GM18858 (cell line): ENCODE data around the gene BSG.

ENCODE experiments used
- ATAC-seq: cut with Tn5 transposase; IDR thresholded peaks from one replicate; pipeline ENCODE4 v1.9.1; 2021; ENCODE audit not compliant: unreplicated experiment

Gene BSG

DNA sequence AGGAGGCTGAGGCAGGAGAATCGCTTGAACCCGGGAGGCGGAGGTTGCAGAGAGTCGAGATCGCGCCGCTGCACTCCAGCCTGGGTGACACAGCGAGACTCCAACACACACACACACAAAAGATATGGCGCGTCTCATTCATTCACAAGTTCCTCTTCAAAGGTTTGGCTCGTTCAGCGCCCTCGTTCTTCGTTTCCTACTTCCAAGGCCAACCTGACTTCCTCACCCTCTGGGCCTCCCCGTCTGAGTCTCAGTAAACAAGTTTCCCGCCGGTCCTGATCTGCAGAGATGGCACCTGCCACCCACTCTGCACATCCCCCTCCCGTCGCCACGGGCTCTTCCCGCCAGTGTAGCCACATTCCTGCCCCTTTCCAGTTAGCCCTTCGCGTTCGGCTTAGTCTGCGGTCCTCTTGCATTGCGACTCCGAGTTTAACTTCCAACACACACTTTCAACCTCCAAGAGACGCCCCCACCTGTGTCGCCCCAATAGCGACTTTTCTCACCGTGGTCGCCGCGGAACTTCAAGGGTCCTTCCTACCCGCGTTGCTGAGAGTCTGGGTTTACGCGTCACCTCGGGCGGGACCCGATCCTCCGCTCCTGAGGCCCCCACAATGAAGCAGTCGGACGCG lies 1.3 kb upstream of the BSG start:
- no peak for ATAC-seq

GRCh38 chr19:571566-571974 lies 826 bp upstream of the BSG start:
- ATAC-seq, result no peak

DNA sequence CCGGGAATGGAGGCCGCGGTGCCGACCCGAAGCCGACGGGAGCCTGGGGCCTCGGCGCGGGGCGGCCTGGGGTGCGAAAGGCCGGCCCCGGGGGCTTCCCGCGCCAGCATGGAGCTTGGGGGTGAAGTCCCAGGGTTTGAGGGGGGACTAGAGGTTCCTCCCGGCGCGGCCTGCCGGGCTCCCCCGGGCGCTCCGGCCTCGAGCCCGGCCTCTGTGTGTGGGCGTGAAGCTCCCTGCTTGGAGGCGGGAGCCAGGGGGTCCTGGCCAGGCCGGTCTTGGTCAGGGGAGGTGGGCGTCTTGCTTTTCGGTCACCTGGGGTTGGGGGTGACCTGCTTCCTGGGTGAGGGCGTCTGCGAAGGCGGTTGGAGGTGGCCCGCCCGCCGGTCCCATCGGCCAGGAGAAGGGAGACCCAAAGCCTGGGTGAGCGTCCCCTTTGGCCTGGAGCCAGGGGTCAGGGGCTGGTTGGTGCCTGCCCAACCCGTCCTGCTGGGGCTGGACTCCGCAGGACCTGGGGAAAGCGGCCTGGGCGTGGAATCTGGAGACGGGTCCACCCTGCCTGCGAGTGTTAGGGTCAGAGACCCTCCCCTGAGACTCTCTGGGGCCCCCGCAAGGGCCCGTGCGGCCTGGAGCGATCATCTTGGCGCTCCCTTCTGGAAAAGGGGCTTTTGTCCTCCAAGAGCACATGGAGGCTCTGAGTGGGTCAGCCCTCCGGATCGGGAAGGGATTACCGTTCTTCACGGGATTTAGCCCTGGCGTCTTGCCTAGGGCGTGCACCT lies 535 bp downstream of the BSG start:
- ATAC-seq, result peak; percentile 11

GRCh38 chr19:573519-573825 lies 1.1 kb downstream of the BSG start:
- ATAC-seq, result no peak

DNA sequence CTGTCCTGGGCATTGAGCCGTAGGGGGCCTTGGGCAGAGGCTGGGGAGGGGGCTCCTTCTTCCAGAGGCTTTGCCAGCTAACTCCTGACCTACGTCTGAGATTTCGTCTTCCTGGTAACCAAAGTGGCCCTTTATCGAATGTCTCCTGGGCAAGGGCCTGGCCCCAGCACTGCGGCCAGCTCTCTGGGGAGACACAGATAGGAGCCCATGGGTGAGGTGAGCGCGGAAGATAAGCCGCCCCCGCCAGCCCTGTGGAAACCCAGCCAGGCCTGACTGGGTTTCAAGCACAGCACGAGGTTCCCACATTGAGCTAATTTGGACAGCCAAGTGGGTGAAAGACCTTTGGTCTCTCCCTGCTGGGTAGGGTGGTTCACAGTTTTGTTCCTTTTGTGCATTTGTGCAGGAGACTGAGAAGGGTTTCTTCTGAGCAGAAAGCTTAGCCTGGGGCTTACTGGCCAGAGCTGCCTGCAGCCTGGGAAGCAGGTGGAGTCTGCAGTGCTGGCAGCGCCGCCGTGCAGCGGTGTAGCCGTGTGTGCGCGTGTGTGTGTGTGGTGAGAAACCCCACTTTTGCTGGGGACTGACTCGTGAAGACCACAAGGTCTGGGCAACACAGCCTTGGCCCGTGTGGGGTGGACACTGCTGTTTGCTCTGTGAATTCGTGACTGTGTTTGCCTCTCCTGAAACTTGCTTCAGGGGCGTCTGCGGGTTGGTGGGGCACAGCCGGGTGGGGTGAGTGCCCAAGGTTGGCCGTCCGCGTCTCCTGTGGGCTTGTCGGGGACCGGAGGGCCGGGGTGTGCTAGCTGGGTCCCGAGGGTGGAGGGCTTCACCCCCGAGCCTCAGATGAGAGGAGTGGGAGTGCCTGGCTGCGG lies 2.5 kb downstream of the BSG start:
- no peak for ATAC-seq

GRCh38 chr19:575527-576506 lies 3.4 kb downstream of the BSG start:
- no peak for ATAC-seq

DNA sequence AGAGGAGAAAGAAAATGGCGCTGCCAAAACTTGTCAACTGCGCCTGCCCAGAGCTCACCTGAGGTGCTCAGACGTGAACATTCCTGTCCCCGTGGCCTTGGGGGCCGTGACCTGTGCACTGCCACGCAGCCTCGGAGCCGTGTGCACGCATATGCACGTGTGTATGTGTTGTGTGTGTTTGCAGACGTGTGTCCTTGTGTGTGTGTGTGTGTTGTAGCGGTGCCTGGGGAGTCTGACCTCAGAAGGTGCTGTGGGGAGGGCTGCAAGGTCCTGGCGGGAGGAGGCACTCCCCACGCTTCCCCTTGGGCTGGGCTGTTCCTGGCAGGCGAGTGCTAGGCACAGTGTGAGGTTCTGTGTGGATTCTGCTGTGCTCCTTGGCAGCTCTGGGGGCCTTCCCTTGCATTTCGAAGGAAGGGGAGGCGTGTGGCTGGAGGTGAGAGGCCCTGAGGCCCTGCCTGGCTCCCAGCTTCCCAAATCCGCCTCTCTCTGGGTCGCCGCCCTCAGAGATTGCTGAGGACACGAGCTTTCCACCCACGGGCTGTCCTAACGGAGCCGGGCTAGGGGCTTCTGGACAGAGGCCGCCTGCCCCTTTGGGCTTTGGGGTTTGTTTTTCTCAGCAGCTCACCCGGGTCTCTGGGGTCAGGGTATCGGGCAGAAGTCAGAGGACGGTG lies 4.5 kb downstream of the BSG start:
- ATAC-seq, result no peak

DNA sequence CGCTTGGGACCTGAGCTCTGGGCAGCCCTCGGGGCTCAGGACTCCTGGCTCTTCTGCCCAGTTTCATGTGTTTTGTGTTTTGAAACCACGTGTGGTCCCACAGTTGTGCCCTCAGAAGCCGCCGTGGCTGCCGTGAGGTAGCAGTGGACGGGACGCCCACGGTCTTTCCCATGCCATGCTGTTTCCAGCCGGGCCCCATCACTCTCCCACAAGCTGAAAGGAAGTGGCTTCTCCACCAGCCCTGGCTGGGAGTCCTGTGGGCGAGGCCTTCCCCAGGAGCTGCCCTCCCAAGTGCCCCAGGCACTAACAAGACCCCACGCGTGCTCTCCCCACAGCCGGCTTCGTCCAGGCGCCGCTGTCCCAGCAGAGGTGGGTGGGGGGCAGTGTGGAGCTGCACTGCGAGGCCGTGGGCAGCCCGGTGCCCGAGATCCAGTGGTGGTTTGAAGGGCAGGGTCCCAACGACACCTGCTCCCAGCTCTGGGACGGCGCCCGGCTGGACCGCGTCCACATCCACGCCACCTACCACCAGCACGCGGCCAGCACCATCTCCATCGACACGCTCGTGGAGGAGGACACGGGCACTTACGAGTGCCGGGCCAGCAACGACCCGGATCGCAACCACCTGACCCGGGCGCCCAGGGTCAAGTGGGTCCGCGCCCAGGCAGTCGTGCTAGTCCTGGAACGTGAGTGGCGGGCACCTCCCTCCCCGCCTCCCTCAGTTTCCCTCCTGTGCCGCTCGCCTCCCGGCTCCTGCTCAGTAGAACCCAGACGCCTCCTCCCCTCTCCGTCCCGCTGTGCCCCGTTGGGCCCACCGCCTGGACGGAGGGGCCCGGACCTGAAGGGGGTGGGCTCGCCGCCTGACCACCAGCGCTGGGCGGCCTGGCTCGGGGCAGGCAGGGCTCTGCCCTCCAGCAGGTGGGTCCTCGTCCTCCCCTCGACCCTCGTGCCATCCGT lies 5.3 kb downstream of the BSG start:
- no peak for ATAC-seq

DNA sequence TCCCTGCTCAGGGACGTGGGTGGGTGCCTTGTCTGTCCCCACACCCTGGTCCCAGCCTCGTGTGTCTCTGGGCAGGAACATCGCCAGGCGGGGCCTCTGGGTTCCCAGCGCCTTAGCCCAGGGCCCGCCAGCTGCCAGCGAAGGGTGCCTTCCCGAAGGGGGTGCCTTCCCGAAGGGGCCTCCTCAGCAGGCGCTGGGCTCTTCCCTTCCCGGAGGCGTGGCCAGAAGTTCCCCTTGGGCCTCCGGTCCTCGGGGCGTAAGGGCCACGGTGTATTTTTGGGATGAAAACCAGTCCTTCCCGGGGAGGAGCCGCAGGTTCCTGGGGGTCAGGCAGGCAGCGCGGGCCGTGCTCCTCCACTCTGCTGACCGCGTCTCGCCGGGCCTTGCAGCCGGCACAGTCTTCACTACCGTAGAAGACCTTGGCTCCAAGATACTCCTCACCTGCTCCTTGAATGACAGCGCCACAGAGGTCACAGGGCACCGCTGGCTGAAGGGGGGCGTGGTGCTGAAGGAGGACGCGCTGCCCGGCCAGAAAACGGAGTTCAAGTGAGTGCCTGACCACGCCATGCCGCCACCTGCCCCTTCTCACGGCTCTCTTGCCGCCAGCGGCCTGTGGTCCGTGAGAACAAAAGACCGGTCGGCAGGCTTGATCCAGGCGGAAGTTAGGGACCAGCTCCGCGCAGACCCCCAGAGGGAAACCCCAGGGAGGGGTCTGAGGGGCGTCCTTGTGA lies 6.9 kb downstream of the BSG start:
- no peak for ATAC-seq

GRCh38 chr19:579842-580155 lies 7.4 kb downstream of the BSG start:
- no peak for ATAC-seq

- ATAC-seq, result no peak
Observed at GRCh38 chr19:580274-580835, 8.0 kb downstream of the BSG start.

- ATAC-seq, result no peak
Observed at GRCh38 chr19:581399-582111, 9.2 kb downstream of the BSG start.

DNA sequence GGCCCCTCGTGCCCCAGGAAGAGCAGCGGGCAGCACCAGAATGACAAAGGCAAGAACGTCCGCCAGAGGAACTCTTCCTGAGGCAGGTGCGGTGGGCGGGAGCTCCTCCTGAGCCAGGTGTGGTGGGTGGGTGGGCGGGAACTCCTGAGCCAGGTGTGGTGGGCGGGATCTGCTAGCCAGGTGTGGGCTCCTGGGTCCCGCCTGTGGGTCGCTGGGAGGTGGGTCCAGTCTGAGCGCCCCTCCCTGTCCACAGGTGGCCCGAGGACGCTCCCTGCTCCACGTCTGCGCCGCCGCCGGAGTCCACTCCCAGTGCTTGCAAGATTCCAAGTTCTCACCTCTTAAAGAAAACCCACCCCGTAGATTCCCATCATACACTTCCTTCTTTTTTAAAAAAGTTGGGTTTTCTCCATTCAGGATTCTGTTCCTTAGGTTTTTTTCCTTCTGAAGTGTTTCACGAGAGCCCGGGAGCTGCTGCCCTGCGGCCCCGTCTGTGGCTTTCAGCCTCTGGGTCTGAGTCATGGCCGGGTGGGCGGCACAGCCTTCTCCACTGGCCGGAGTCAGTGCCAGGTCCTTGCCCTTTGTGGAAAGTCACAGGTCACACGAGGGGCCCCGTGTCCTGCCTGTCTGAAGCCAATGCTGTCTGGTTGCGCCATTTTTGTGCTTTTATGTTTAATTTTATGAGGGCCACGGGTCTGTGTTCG lies 10.3 kb downstream of the BSG start:
- no peak for ATAC-seq

DNA sequence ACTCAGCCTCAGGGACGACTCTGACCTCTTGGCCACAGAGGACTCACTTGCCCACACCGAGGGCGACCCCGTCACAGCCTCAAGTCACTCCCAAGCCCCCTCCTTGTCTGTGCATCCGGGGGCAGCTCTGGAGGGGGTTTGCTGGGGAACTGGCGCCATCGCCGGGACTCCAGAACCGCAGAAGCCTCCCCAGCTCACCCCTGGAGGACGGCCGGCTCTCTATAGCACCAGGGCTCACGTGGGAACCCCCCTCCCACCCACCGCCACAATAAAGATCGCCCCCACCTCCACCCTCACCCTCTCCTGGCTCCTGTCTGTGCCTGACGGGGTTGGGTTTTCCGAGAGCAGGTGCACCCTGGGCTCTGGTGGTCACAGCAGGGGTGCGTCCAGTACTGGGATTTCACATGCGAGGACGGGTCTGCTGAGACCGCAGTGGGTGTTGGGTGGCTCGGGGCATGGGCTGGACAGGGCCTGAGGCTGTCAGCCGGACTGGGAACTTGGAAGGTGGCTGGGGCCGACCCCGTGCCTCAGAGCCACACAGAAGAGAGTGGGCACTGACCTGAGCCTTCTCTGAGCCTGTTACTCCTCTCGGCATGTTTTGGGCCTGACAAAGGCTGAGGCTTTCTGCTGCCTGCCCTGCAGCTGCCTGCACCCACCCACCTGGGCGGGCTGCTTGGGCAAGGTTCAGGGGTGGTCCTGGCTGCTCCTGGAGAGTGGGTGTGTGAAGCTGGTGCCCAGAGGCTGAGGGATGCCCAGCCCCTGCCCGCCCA lies 11.0 kb downstream of the BSG start:
- no peak for ATAC-seq

- no peak for ATAC-seq
Observed at GRCh38 chr19:583968-584239, 11.5 kb downstream of the BSG start.

- no peak for ATAC-seq
Observed at GRCh38 chr19:584240-585001, 12.0 kb downstream of the BSG start.
